Kasumi-1 (cell line): ENCODE results near the gene GTPBP4.
A peak's percentile ranks its signal among the peaks of the same experiment; 100 is the strongest.
"Not testable (repeated sequence)": the region's sequence is repeated elsewhere in the genome, so short reads cannot be mapped to it uniquely, and the experiment has no call there.

Experiments used
- DNase-seq, 2 experiments: peaks; one replicate each; lab custom pipeline; 2025; lab: John Stamatoyannopoulos, UW

GTPBP4 gene

GRCh38 chr10:1025683-1026082 lies 37.4 kb downstream of the GTPBP4 start, which contains the start of gene IDI2:
IDI2 (minus strand) TSS chr10:1025859; CDS start chr10:1024723, 1,136 bp downstream.
- DNase-seq, result no peak

GRCh38 chr10:1026578-1026977 lies 38.3 kb downstream of the GTPBP4 start:
- no peak for DNase-seq

- DNase-seq, result no peak
These were observed 41.6 kb downstream of the GTPBP4 start for GRCh38 chr10:1029838-1030237.

- DNase-seq, result no peak
These were observed 45.4 kb downstream of the GTPBP4 start for GRCh38 chr10:1033601-1034000.

GRCh38 chr10:1034758-1035157 lies 46.5 kb downstream of the GTPBP4 start:
- no peak for DNase-seq

- DNase-seq, result no peak
These were observed 47.0 kb downstream of the GTPBP4 start for GRCh38 chr10:1035201-1035600.

GRCh38 chr10:1036341-1036791 lies 48.1 kb downstream of the GTPBP4 start:
- DNase-seq, result no peak

GRCh38 chr10:1037098-1037497 lies 48.9 kb downstream of the GTPBP4 start:
- DNase-seq, result no peak

- DNase-seq, result not testable (repeated sequence)
These were observed 50.5 kb downstream of the GTPBP4 start for GRCh38 chr10:1038769-1039168.

- DNase-seq, result no peak
These were observed 51.9 kb downstream of the GTPBP4 start for GRCh38 chr10:1040133-1040532.

GRCh38 chr10:1041514-1041913 lies 53.3 kb downstream of the GTPBP4 start:
- no peak for DNase-seq

- DNase-seq, result peak; percentile 95 to 99
These were observed 55.3 kb downstream of the GTPBP4 start for GRCh38 chr10:1043532-1043995.

- DNase-seq, result peak in 1 of 2 experiments; percentile 56
These were observed 55.9 kb downstream of the GTPBP4 start for GRCh38 chr10:1044146-1044545.

GRCh38 chr10:1044964-1045363 lies 56.7 kb downstream of the GTPBP4 start:
- no peak for DNase-seq

- no peak for DNase-seq
These were observed 57.2 kb downstream of the GTPBP4 start for GRCh38 chr10:1045415-1045814.

- DNase-seq, result no peak
These were observed 59.7 kb downstream of the GTPBP4 start for GRCh38 chr10:1047937-1048336.

- DNase-seq, result peak in 1 of 2 experiments; percentile 54
These were observed 60.1 kb downstream of the GTPBP4 start for GRCh38 chr10:1048349-1048731.

GRCh38 chr10:1048732-1049424 lies 60.6 kb downstream of the GTPBP4 start, which contains the start of gene IDI1:
IDI1 (minus strand) TSS chr10:1049119; CDS start chr10:1049003, 116 bp downstream.
- peak; percentile 99 to 100 for DNase-seq

- no peak for DNase-seq
These were observed 61.3 kb downstream of the GTPBP4 start for GRCh38 chr10:1049425-1049958.

- DNase-seq, result peak; percentile 50 to 58
These were observed 61.9 kb downstream of the GTPBP4 start for GRCh38 chr10:1050145-1050544.

GRCh38 chr10:1050554-1050953 lies 62.3 kb downstream of the GTPBP4 start:
- peak; percentile 36 to 40 for DNase-seq

- no peak for DNase-seq
These were observed 66.5 kb downstream of the GTPBP4 start for GRCh38 chr10:1054684-1055083.

- DNase-seq, result peak; percentile 80 to 82
These were observed 68.3 kb downstream of the GTPBP4 start, which contains the start of gene WDR37 for GRCh38 chr10:1056326-1057105. WDR37 (plus strand) TSS chr10:1056385; CDS start chr10:1072156, 15,771 bp downstream.
